HG03159 (cell line): Measurements from ENCODE around the gene RPL4.
"Not testable (repeated sequence)": the region's sequence is repeated elsewhere in the genome, so short reads cannot be mapped to it uniquely, and the experiment has no call there.

Experiments used
- ATAC-seq: cut with Tn5 transposase; IDR thresholded peaks from one replicate; pipeline ENCODE4 v1.9.1; 2021; ENCODE audit warnings: mild to moderate bottlenecking, moderate library complexity; ENCODE audit not compliant: unreplicated experiment

RPL4 gene

DNA sequence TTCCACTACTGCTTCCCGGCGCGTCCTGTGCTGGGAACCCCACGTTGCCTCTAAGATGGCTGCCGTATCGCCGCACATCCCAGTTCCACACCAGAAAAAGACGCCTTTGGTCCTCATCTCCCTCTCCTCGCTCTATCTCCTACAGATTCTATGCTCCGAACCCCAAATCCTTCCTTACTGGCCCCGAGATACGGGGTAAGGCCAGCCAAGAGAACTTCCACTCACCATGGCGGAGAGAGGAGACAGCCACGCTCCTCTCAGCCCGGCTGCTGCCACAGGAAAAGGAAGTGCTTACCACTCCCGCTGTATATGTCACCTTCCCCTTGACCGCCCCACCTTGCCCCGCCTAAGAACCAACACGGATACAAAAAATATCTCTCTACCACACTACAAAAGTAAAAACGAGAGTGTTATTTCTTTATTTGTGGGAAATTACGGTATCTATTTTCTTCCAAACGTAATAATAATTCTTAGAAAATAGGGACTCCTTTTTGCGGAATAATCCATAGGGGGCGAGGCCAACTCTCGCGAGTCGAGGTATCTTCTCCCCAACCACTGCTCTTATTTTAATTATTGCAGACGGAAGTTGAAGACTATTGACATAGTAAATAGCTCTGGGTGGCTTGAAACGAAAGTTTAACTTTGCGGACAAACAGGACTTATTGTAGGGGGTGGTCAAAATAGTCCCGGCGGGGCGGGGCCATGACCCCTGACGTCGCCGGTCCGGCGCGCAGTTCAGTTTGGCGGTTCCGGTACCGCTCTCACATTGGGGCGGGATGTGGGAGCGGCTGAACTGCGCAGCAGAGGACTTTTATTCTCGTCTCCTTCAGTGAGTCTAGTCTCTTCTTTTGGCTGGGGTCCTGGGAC is at the start of gene RPL4, which contains the start of gene ZWILCH:
TSS of gene RPL4 (minus strand) at position 293 of the 867 bp plus-strand sequence. CDS start at position 228, 65 bp downstream.
TSS of gene ZWILCH (plus strand) at position 764 of the 867 bp plus-strand sequence. CDS start at position 777, 13 bp downstream.
- peak; percentile 72 for ATAC-seq

DNA sequence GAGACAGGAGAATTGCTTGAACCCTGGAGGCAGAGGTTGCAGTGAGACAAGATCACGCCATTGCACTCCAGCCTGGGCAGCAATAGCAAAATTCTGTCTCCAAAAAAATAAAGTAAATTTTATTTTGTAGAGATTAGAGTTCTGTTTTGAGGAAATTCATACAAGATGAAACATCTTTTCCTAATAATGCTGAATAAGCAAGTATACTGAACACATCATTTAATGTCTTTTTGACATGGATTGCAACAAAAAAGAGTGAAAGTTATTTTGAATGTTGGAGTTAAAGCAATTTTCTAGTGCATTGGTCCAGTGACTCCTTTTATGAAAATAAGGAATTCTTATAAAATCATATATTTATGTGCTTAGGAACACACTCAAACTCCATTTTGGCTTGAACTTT is 40.6 kb upstream of the RPL4 start:
- ATAC-seq = no peak

DNA sequence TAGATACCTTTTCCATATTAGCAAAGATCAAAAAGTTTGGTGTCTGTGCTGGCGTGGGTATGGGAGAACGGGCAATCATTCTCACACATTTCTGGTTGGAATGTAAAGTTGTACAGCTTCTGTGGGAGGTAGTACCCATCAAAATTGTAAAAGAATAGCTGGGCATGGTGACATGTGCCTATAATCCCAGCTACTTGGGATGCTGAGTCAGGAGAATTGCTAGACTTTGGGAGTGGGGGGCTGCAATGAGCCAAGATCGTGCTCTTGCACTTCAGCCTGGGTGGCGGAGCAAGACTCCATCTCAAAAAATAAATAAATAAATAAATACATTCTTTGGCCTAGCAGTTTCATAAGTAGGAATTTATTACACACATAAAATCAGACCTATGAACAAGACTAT is 38.2 kb upstream of the RPL4 start:
- no peak for ATAC-seq

DNA sequence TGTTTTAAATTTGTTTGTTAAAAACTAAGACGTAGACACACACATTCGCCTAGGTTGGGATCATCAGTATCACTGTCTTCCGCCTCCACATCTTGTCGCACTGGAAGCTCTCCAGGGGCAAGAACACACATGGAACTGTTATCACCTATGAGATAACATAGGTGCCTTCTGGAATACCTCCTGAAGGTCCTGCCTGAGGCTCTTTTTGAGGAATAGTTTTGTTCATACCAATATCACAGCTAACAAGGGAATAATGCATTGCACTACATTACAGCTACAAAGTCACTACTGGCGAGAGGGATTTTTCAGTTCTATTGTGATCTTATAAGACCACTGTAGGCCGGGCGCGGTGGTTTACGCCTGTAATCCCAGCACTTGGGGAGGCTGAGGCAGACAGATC is 30.4 kb upstream of the RPL4 start:
- ATAC-seq = no peak

DNA sequence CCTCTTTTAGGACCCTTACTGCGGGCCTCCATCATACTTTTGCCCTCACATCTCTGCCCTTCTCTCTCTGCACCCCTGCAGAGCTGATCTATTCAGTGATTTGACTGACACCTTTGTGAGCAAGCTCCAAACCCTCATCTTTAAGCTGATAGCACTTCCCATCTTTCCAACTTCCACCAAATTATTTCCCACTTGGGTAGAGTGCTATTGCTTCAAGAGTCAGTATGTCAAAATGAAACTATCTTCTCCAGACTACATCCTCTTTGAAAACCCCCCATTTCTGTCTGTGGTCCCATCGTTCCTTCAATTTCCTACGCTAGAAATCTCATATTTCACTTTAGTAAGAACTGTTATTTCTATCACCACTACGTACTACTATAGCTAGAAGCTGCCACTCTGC is 20.2 kb upstream of the RPL4 start:
- no peak for ATAC-seq

DNA sequence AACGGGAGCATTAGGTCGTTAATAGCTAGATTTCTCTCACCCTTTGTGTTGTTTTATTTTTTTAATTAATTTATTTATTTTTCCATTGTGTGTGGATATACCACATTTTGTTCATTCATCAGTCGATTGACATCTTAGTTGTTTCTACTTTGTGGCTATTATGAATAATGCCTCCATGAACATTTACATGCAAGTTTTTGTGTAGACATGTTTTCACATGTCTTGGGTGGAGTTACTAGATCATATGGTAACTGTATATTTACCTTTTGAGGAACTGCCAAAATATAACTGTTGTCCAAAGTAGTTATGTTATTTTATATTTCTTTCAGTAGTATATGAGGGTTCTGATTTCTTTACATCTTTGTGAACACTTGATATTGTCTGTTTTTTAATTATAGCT is 19.3 kb upstream of the RPL4 start:
- ATAC-seq = no peak

DNA sequence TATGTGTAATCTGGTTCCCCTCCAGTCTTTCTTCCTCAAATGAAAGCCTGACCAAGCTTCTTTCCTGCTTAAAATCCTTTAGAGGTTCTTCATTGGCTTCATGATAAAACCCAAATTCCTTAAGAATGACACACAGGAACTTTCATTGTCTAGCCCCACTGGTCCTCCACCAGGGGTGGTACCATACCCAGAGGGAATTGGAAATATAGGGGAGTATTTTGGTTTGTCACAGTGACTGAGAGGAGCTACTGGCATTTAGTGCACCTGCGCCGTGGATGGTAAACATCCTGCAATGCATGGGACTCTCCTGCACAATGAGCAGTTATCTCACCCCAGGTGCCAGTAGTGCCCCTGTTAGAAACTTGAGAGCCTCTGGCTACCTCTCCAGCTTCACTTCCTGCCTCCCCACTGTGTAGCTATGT is 11.3 kb upstream of the RPL4 start:
- no peak for ATAC-seq

DNA sequence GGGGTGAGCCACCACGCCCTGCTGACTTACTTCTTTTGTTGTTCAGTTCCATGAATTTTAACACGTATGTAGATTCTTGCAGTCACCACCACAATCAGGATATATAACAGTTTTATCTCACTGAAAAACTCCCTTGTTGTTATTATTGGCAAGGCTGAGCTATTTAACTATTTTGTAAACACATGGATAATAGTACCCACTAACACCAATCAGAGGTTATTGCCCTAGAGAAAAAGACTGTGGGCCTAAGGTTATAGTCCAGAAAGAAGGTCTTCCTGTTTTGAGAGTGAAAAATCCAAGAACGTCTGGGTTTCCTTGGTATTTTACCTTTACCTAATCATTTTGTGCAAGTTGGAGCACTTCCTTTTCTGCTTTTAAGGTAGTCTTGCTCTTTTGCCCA is 9.9 kb upstream of the RPL4 start:
- no peak for ATAC-seq

DNA sequence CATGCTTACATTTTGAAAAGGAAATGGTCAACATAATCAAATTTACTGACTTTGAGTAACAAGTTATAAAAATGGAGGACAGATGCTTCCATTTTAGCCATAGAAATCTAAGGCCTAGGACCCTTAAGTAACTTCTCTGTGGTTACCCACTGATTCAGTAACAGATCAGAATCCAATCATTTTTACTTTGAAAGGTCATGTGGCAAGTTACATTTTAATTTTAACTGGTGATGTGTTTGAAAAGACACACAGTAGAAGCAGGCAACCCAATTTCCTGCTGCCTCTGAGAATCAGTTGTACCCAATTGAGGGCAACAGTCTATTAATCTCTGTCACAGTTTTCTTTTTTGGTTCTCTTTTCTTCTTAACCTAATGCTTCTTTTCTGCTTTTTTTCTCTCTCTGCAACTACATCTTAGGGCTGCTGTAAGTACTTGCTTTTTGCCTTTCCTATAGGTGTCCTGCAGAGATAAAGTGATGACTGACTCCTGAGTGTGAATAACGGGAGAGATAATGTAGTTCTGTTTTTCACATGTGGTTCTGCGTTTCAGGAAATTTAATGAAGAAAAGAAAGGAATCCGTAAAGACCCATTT is 3.7 kb upstream of the RPL4 start:
- ATAC-seq = no peak

DNA sequence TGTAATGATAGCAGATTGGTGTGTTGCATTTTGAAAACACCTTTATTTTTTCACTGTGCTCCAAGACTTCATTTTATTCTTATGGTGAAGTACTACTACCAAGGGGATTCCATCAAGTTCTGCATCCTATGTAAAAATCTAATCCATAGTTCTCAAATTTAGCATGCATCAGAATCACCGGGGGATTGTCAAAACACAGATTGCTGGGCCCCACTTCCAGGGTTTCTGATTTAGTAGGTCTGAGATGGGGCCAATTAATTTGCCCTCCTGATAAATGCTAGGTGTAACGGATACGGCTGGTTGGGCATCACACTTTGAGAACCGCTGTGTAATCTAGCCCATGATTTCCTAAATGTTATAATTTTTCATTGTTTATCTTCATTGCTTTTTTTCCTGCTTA is 1.2 kb upstream of the RPL4 start:
- no peak for ATAC-seq

DNA sequence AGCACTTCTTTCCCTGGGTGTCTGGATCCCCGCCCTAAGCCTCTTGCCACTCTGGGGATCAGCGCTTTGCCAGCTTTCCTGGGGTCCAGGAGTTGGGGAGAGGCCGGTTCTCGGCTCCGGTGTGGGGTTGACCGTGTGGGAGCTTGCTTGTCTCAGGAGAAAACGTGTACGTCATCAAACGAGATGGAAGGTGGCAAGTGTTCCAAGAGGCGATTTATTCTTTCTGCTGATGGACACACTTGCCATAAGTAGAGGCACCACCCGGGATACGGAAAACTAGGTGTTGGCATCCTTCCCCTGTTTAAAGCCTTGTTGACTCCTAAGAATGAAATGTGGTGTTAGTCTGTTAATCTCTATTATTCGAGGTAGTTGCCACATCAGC is 766 bp upstream of the RPL4 start:
- no peak for ATAC-seq

DNA sequence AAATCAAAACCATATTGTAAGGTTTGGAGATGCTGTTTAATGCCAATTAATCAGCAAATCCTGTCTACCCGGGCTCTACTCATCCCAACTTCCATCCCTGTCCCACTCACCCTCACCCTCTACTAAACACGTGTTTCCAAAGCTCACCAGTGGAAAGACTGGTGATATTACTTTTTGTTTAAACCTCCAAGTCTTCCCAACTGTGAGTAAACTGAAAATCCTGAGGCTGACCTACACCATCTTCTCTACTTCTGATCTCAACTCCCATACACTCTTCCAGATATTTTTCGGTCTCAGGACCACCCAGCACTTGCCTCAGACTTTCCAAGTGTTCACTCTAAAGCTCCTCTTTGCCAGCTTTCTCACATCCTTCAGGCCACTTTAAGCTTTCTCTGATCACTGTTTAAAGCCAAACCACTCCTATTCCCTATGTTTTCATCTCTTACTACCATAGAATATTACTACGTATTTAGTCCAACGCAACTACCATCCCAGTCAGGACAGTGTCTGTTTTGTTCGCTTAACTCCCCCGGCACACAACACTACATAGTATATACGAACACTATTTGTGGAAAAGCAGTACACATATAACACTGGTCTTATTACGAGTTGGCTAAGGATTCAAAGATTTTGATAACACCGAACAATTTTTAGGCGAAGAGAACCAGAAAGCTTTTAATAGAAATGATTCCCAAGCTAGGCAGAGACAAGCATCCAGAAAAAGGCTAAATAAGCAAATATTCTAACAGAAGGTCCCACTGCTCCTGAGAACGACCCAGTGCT is 684 bp downstream of the RPL4 start:
- no peak for ATAC-seq

DNA sequence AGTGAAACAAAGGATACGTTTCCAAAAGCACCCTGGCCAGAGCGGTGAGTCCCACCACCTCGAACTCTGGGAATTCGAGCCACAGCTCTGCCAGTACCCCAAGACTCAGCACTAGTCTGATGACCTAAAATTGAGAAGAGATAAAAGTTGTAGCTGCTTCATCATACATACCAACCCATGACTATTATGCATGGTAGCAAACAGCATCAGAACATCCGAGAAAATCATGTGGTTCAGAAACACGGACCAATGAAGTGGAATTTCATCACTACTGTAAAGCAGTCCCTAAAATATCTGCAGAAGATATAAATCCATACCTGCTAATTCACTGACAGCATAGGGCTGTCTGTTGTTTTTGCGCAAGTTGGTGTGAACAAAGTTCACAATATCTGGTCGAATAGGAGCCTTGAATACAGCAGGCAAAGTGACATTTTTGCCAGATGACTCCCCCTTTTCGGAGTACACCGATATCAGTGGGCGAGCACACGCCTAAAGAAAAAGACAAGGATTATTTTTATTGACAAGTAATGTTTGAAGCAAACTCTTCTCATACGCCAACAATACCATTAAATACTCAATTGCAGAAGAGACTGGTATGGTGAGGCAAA is 1.5 kb downstream of the RPL4 start:
- ATAC-seq = not testable (repeated sequence)

DNA sequence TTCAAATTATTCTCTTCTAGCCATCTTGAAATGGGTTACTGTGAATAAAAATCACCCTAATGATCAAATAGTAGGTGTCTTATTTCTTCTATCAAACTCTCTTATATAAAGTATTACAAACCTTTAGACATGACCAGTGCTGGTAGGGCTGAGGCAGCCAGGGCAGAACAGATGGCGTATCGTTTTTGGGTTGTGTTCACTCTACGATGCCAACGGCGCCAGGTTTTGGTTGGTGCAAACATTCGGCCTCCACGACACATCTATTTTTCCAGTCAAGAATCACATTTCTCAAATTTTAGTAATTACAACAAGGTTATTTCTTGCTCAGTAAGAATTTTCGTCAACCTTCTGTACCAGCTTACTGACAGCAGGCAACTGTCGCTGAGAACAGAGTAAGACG is 2.2 kb downstream of the RPL4 start:
- ATAC-seq = no peak

DNA sequence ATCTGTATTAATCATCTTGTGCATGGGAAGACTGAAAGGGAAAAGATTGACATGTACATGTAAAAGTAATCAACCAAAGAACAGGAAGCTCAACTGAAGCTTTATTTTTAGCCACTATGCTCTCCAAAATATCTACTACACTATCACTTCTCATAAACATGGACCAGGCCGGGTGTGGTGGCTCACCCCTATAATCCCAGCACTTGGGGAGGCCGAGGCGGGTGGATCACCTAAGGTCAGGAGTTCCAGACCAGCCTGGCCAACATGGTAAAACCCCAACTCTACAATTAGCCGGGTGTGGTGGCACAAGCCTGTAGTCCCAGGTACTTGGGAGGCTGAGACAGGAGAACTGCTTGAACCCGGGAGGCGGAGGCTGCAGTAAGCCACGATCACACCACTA is 4.3 kb downstream of the RPL4 start:
- not testable (repeated sequence) for ATAC-seq

DNA sequence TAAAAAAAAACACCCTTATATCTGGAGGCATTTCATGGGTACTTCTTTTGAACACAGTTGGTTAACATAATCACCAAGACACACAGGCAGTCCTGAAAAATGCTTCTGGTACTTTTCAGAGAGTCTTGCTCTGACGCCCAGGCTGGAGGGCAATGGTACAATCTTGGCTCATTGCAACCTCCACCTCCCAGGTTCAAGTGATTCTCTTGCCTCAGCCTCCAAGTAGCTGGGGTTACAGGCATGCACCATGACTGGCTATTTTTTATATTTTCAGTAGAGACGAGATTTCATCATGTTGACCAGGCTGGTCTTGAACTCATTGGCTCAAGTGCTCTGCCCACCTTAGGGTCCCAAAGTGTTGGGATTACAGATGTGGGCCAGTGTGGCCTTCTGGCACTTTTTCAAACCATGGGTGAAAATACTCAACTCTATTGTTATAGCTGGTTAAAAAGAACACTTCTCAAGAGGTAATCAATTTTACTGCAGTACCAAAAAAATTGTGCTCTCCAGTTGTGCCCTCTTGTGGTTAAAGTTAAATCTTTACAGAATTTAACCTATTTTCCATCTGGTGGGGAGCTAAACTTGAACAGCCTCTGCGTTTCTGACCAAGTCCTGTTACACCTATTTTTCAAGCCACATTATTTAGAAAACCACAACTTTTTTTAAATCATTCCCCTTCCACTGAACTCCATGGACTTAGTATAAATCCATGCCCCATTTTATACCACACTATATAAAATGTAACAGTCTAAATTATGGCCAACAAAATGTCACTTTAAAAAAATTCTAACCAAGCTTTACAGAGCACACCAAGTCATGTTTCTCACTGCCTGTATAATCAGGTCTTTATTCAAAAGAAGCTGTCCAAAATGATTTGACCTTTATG is 5.9 kb downstream of the RPL4 start:
- ATAC-seq = no peak

DNA sequence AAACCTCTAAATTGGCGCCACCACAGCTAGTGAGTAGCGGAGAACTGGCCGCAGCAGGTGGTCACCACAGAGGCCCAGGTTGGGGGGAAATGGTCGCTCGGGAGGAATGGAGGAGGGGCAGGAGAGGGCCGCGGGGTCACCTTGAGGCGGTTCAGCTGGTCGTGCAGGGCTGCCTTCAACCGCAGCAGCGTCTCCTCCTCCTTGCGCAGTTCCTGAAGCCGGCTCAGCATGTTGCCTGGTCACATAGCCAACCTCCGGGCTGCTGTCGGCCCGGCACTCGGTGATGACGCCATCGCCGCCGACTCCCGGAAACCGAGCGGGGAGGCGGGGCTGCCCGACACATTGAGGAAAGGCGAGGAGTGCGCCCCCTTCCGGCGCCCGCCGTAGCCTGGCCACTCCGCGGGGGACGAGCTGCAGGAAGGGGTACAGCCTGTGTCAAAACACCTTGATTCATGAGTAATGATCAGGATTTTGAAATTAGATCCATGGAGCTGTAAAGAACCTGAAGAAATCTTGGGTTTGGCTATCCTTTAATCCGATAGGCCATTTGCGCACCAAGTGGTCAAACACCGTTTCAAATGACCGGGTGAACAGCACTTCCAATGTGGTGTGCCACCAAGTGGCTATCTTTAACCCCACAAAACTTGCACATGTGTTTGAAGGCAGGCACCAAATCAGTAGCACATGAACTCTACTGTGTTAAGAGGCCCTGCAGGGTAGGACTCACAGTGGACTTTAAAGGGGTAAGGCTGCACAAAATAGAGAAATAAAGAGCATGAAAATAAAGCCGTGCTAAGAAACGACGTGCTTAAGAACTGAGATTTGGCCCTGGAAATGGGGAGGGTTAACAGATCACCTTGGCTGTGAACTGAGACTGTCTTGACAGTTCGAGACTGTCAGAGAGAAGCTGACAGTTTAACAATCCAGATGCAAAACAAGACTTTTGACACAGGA is 6.9 kb downstream of the RPL4 start, which contains the start of gene SNAPC5:
TSS of gene SNAPC5 (minus strand) at position 261 of the 954 bp plus-strand sequence. CDS start at position 230, 31 bp downstream.
- ATAC-seq = peak; percentile 77

DNA sequence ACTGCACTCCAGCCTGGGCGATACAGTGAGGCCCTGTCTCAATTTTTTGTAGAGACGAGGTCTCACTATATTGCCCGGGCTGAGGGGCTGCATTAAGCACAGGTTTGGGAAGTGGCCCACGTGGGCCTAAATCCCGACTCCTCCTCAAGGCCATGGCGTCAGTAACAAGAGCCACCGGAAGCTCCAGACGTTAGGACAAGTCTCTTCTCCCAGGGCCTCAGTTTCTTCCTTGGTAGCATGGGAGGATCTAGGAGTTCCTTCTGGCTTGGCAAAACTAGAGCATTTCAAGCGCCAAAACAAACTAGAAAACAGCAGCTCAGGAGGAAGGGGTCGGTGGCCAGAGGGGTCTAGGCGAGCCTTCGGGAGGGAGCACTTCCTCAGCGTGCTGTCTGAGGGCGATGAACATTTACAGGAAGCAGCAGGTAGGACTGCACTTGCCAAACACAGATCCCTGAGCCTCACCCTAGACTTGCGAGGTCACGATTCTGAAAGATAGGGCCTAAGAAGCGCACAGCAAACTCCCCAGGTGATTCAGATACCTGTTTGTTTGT is 7.6 kb downstream of the RPL4 start:
- peak; percentile 15 for ATAC-seq

DNA sequence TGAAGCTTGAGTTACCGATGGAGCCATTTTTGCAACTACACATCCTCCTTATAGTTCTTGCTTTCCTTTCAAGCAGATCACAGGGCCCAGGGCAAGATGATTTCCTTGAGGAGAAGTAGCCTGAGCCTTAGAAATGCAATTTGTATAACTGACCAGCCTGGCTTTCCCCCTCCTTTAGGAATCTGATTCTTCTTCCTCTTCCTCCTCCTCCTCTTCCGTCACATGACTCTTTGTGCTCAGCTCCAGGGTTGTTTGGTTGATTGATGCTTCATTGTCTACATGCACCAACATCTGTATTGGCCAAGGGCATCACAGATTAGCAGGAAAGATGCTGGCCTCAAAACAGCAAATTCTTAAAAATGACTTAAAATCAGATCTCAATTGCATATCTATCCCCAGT is 10.4 kb downstream of the RPL4 start:
- ATAC-seq = no peak
